Omental fat pad (tissue), 4 donors: Measurements from ENCODE around the gene RIMBP2. TPM values are rescaled to one million over a fixed set of nuclear protein-coding genes. Genes with fewer than 3 reads are reported as not detected.
"Not testable (repeated sequence)": the region's sequence is repeated elsewhere in the genome, so short reads cannot be mapped to it uniquely, and the experiment has no call there.

ENCODE experiments used
- ATAC-seq: fragments of 150-250 bp; one replicate; pipeline ENCODE4 v1.9.1; 2016; ENCODE audit warnings: mild to moderate bottlenecking, moderate library complexity; ENCODE audit not compliant: low FRiP score
- DNase-seq: peaks from one replicate; pipeline ENCODE4 v3.0.0-alpha.2; 2019; ENCODE audit warnings: low spot score
- CTCF ChIP-seq, 3 donors: fragments of 450-650 bp; IDR thresholded peaks; one replicate each; pipeline ENCODE4 v1.5.1; 2016 to 2017; ENCODE audit warnings: antibody characterized with exemption in 3 of 3, mild to moderate bottlenecking in 3 of 3, moderate library complexity in 2 of 3
- total RNA-seq, 4 donors: library from RNA; depleted of rRNA; stranded (reverse); fragments of >200 nt; gene quantifications; one replicate each; pipeline ENCODE4 v1.1.0, GENCODE V29; 2016

RIMBP2 gene
- total RNA-seq, 4 donors from 2014 or later: 0.36 to 3.2 (median 1.6) TPM; not detected in 1

DNA sequence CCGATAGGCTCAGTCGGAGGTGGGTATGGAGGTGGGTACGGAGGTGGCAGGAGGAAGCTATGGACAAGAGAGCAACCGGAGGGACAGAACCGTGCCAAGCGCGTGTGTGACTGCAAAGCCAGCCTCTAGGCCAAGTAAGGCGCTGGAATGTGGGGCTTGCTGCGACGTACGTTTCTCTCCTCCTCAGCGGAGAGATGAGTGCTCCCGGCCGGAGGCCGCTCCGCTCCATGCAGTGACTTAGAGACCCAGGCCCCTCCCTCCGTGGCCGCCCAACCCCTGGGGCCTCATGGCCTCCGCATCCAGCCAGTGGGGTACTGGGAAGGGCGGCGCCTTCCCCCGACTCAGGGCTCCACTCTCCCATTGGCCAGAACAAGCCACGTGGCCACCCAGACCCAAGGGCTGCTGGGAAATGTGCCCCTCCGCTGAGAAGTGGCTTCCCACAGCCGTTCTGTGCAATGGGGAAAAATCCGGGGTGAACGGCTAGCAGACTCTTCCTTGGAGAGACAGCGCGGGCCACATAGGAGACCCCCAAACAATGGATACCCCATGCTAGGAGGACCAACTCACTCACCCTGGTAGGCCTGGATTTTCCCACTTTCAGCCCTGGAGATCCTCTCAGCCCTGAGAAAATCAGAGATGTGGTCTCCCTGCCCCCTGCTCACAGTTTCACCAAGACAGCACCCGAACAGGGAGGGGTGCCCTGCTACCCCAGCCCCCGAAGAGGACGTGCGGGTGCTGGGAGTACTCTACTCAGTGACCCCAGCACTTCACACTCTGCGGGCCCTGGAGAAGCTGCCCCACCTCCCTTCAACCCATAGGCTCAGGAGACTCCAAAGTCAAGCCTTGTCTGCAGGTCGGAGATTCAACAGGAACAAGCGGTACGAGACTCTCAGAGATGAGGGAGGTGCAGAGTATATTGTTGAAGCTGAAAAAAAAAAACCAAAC lies 66.7 kb downstream of the RIMBP2 start:
- TF ChIP-seq CTCF (IDR thresholded peaks at IDR 0.05): no peak
- no peak for ATAC-seq
- no peak for DNase-seq

GRCh38 chr12:130647814-130648213 lies 68.3 kb downstream of the RIMBP2 start:
- no peak for ATAC-seq
- no peak for DNase-seq
- TF ChIP-seq CTCF (IDR thresholded peaks at IDR 0.05): no peak

DNA sequence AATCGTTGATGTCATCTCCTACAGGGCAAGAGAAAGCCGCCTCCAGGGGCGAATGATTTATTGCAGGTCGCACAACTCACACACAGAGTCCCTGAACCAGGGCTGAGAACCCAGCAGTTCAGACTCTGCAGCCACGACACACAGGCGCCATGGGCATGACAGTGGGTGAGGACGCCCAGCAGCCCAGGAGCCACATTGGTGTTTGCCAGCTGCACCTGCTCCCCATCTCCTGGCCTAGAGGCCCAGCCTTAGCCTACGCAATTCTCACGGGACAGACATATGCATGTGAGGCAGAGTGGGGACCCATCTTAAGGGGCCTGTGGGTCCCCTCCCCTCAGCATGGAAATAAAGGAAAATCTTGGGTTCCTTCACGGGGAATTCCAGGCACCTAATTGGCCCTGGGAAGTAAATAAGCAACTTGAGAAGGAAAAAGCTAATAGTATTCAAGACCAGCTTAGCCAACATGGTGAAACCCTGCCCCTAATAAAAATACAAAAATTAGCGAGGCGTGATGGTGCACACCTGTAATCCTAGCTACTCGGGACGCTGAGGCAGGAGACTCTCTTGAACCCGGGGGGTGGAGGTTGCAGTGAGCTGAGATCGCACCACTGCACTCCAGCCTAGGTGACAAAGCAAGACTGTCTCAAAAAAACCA lies 69.3 kb downstream of the RIMBP2 start:
- DNase-seq: no peak
- no peak for TF ChIP-seq CTCF (IDR thresholded peaks at IDR 0.05)
- ATAC-seq: no peak

- not testable (repeated sequence) for ATAC-seq, DNase-seq
Measured at GRCh38 chr12:130646191-130646590, 69.9 kb downstream of the RIMBP2 start.

DNA sequence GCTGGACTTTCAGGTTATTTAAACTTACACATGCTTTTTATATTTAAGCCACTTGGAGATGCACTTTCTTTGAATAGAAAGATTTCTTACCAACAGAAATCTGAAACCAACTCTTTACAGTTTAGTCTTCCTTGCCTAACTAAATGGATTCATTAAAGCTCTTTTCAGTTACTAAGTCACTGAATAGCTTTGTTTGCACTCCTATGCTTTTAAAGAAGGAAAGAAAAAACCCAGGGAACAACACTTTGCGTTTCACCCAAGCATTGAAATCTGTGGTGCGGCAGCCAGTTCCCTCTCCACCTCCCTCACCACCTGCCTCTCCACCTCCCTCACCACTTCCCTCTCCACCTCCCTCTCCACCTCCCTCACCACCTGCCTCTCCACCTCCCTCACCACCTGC lies 70.3 kb downstream of the RIMBP2 start:
- no peak for TF ChIP-seq CTCF (IDR thresholded peaks at IDR 0.05)
- DNase-seq: no peak
- no peak for ATAC-seq

GRCh38 chr12:130644566-130644965 lies 71.5 kb downstream of the RIMBP2 start:
- no peak for TF ChIP-seq CTCF (IDR thresholded peaks at IDR 0.05)
- ATAC-seq: no peak
- no peak for DNase-seq

DNA sequence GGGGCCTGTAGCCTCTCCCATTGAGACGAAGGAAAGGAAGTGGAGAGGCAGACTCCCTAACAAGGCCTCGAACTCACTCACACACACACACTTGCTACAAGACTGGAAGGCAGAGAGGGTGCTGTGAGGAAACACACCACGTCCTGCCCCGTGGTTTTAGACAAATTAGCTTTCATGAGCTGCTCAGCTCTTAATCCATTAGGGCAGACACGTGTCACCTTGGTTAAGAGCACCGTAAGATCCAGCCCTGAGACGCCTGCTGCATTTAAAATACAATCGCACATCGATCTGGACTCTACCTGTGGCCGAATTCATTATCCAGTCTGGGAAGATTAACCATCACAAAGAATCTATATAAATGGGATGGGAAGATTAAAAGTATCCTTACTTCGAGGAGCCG lies 72.0 kb downstream of the RIMBP2 start:
- DNase-seq (no peak), ATAC-seq (no peak)
- TF ChIP-seq CTCF (IDR thresholded peaks at IDR 0.05): no peak
